Uterus (tissue), 4 donors: ENCODE measurements around the gene ALDH16A1. TPM values are rescaled to one million over a fixed set of nuclear protein-coding genes. Genes with fewer than 3 reads are reported as not detected.

Experiments
- DNase-seq, 2 donors: peaks; one replicate each; pipeline ENCODE4 v3.0.0-alpha.2; 2019 to 2020
- H3K27ac ChIP-seq, 2 donors: fragments of 200-600 bp; sonication (generic); 1 replicate in 1 of 2; 2 replicates in 1 of 2; pipeline ENCODE4 v1.5.1; 2016 to 2018
- H3K27me3 ChIP-seq, 2 donors: fragments of 200-600 bp; sonication (generic); one replicate each; pipeline ENCODE4 v1.5.1; 2018 to 2019; ENCODE audit warnings: control low read depth in 1 of 2
- H3K36me3 ChIP-seq, 2 donors: fragments of 200-600 bp; sonication (generic); one replicate each; pipeline ENCODE4 v1.5.1; 2019; ENCODE audit warnings: control low read depth in 1 of 2
- H3K4me1 ChIP-seq, 2 donors: fragments of 200-600 bp; sonication (generic); one replicate each; pipeline ENCODE4 v1.5.1; 2018 to 2019; ENCODE audit warnings: control low read depth in 1 of 2
- H3K4me3 ChIP-seq, 2 donors: fragments of 200-600 bp; sonication (generic); 1 replicate in 1 of 2; 2 replicates in 1 of 2; pipeline ENCODE4 v1.5.1; 2018 to 2019; ENCODE audit warnings: mild to moderate bottlenecking in 1 of 2
- H3K9me3 ChIP-seq, 2 donors: fragments of 200-600 bp; sonication (generic); one replicate each; pipeline ENCODE4 v1.5.1; 2019; ENCODE audit warnings: control low read depth in 1 of 2
- CTCF ChIP-seq, 4 experiments: fragments of 200-600 bp in 2 of 4; fragments of 450-650 bp in 2 of 4; sonication (generic) in 2 of 4; IDR thresholded peaks; one replicate each; pipeline ENCODE4 v1.5.1; 2016 to 2019; ENCODE audit warnings: antibody characterized with exemption in 4 of 4, mild to moderate bottlenecking in 2 of 4, moderate library complexity in 1 of 4
- POLR2A ChIP-seq, 2 donors: fragments of 450-650 bp; IDR thresholded peaks; one replicate each; pipeline ENCODE4 v1.6.1; 2016; ENCODE audit warnings: antibody characterized with exemption in 2 of 2, mild to moderate bottlenecking in 1 of 2, moderate library complexity in 1 of 2
- intact Hi-C: fragments of 100-400 bp; cut with DNase I; formaldehyde crosslinking; loops from one replicate; pipeline ENCODE4 v1.15.1; 2023; ENCODE audit warnings: low total_unique reads
- total RNA-seq, 4 donors: library from RNA; depleted of rRNA in 3 of 4; stranded (reverse); fragments of >200 nt in 3 of 4; gene quantifications; one replicate each; pipeline versions ENCODE4 v1.1.0 to v1.2.4, GENCODE V29; 2014 to 2023
- donor health status: DM: yes; HTN: yes; CAD: no.

Gene ALDH16A1
- total RNA-seq, 4 donors from 2014 or later = 13.5 to 40.8 (median 34.5) TPM

DNA sequence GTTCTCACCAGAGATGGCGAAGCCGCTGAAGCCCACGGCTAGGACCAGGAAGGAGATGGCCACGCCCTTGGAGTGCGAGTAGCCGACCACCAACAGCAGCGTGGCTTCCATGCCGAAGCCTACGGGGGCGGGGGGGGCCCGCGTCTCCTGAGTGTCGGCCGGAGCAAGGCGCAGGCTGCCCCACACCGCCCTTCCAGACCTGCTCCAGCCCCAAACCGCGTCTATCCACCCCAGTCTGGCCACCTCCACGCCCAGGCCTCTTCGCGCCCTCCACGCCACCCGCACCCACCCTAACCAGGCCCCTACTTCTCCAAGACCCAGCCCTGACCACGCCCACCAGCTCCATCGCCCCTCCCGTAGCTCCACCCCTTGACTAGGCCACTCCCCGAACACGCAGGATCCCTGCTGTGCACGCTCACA is 21.7 kb upstream of the ALDH16A1 start:
- Histone ChIP-seq H3K9me3 (no peaks in the 10 kb centered on the region), H3K4me1 (no peaks in the 10 kb centered on the region), H3K27me3 (peaks cover 26 to 55% of the 10 kb centered on the region in 2 donors), H3K27ac (no peak overlapping the region), H3K36me3 (no peaks in the 10 kb centered on the region), H3K4me3 (no peak overlapping the region)
- TF ChIP-seq POLR2A (IDR thresholded peaks at IDR 0.05) = no peak
- no peak for TF ChIP-seq CTCF (IDR thresholded peaks at IDR 0.05)
- DNase-seq = no peak
- intact Hi-C loops = loop anchor here (10.0 kb wide), 1 partner anchor 207 kb away; no protein-coding TSS in a partner anchor

DNA sequence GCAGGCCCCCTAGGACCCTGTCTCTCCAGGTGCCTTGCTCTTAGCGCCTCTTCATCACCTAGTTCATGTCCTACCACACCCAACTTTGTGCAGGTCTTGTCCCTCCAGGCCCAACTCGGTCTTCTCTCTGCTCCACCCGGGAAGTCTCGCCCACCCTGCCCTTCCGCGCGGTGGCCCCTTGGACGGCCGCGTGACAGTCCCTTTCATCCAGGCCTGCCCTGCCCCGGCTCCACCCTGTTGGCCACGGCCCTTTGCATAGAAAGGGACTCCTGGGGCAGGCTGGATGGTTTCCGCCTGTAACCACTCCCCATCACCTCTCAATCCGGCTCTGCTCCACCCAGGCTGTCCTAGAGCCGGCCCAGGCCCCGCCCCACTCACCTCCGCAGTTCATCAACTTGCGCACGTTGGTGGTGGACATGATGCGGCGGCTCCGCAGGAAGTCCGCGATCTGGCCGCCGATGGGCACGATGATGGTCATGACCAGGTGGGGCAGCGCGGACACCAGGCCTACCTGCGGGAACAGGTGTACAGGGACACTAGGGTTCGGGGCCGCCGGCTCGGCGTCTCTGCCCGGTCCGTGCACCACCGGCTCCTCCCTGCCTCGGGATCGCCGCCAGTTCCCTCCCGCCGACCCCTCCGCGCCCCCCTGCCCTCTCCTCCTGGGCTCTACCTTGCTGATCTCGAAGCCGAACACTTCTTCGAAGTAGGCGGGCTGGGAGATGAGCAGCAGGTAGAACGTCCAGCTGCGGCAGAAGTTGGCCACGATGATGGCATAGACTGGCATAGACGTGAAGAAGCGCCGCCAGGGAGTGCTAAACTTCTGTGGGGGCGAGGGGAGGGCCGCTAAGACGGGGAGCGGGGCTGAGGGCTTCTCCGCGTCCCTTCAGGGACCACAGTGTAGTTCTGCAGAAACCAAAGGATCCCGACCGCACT is 20.6 kb upstream of the ALDH16A1 start:
- intact Hi-C loops = loop anchor here (10.0 kb wide), 1 partner anchor 208 kb away; no protein-coding TSS in a partner anchor
- Histone ChIP-seq H3K27ac (no peak overlapping the region), H3K4me3 (no peak overlapping the region), H3K9me3 (no peaks in the 10 kb centered on the region), H3K4me1 (no peaks in the 10 kb centered on the region), H3K36me3 (no peaks in the 10 kb centered on the region), H3K27me3 (peaks cover 25 to 44% of the 10 kb centered on the region in 2 donors)
- TF ChIP-seq CTCF (IDR thresholded peaks at IDR 0.05) (no peak), POLR2A (IDR thresholded peaks at IDR 0.05) (no peak)
- DNase-seq = no peak

DNA sequence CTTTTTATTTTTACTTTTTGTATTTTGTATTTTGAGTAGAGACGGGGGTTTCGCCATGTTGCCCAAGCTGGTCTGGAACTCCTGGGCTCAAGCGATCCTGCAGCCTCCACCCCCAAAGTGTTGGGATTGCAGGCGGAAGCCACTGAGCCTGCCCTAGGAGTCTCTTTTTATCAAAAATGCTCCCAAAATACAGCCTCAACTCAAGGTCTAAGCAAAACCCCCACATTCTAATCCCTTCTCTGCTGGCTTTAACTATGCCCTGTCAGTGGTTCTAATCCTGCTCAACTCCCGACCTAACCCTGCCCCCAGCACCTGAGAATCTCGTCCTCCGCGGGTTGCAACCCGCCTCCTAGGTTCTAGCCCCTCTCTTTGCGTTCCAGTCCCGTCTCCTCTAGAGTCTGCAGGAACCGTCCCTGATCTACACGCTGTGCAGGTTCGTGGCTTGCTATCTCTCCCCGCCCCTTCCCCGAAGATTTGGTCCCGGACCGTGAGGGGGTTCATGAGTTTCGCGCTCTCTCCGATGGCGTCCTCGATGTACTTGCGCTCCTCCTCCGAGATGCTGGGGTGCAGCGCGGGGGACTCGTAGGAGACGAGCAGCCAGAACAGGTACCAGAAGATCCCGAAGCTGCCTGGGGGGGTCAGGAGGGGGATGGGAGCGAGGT is 19.7 kb upstream of the ALDH16A1 start:
- Histone ChIP-seq H3K4me1 (no peaks in the 10 kb centered on the region), H3K36me3 (no peaks in the 10 kb centered on the region), H3K9me3 (no peaks in the 10 kb centered on the region), H3K27ac (no peak overlapping the region), H3K27me3 (peaks cover 15 to 35% of the 10 kb centered on the region in 2 donors), H3K4me3 (no peak overlapping the region)
- TF ChIP-seq CTCF (IDR thresholded peaks at IDR 0.05) (no peak), POLR2A (IDR thresholded peaks at IDR 0.05) (no peak)
- intact Hi-C loops = loop anchor here (10.0 kb wide), 1 partner anchor 209 kb away; no protein-coding TSS in a partner anchor
- no peak for DNase-seq

- intact Hi-C loops = loop anchor here (10.0 kb wide), 1 partner anchor 210 kb away; no protein-coding TSS in a partner anchor
- no peak for TF ChIP-seq CTCF (IDR thresholded peaks at IDR 0.05)
- no peak for TF ChIP-seq POLR2A (IDR thresholded peaks at IDR 0.05)
- Histone ChIP-seq H3K9me3 (no peaks in the 10 kb centered on the region), H3K4me1 (no peaks in the 10 kb centered on the region), H3K27me3 (peaks cover 10 to 35% of the 10 kb centered on the region in 2 donors), H3K4me3 (no peak overlapping the region), H3K36me3 (no peaks in the 10 kb centered on the region), H3K27ac (no peak overlapping the region)
- no peak for DNase-seq
Measured at GRCh38 chr19:49434907-49435583, 18.0 kb upstream of the ALDH16A1 start.
